Endothelial cell of umbilical vein (primary cell): Measurements from ENCODE around the gene BABAM2. TPM values are rescaled to one million over a fixed set of nuclear protein-coding genes. Genes with fewer than 3 reads are reported as not detected.

Experiments used
- BruUV-seq: library from RNA; stranded (reverse); fragments of 400-500 nt; replicated peaks from 2 replicates; lab custom pipeline; 2021; lab: Mats Ljungman, UMichigan
- CTCF ChIA-PET: fragments of 300-600, 350-600 bp; sonication (Branson Sonifier 250); formaldehyde crosslinking; loops from one replicate; lab custom pipeline; 2021; ENCODE audit warnings: antibody characterized with exemption, inconsistent platforms; lab: Charles Lee
- POLR2A ChIA-PET: fragments of 300-600, 350-600 bp; sonication (Branson Sonifier 250); formaldehyde crosslinking; loops from one replicate; lab custom pipeline; 2021; ENCODE audit warnings: antibody characterized with exemption, inconsistent platforms; lab: Charles Lee
- DNase-seq: peaks from one replicate; pipeline ENCODE4 v3.0.0-alpha.2; 2011; ENCODE audit warnings: low read depth, low spot score
- FAIRE-seq: peaks from 2 replicates; lab custom pipeline; 2011; peaks lifted over from hg19 to GRCh38; lab: Jason Lieb, UNC
- H2AFZ ChIP-seq: 2 replicates; pipeline ENCODE4 v1.6.0; 2012; ENCODE audit warnings: low read depth, low read length, control low read depth, inconsistent platforms
- H3K27ac ChIP-seq: 2 replicates; pipeline ENCODE4 v1.5.1; 2011; ENCODE audit warnings: low read depth, mild to moderate bottlenecking, control low read depth, low read length, moderate library complexity; ENCODE audit not compliant: insufficient read depth
- H3K27me3 ChIP-seq, 2 experiments: 2 replicates each; pipeline versions ENCODE4 v1.6.0 to v1.6.1; 2011; ENCODE audit warnings: low read length in 2 of 2, mixed read lengths in 1 of 2; ENCODE audit not compliant: control insufficient read depth in 2 of 2, insufficient read depth in 2 of 2
- H3K36me3 ChIP-seq, 2 experiments: 2 replicates in 1 of 2; 3 replicates in 1 of 2; pipeline ENCODE4 v1.5.1; 2011; ENCODE audit warnings: low read length in 2 of 2, mild to moderate bottlenecking in 1 of 2, moderate library complexity in 1 of 2; ENCODE audit not compliant: control insufficient read depth in 2 of 2, insufficient read depth in 2 of 2; ENCODE audit errors: extremely low read depth in 1 of 2
- H3K4me1 ChIP-seq: 3 replicates; pipeline ENCODE4 v1.5.1; 2011; ENCODE audit warnings: mild to moderate bottlenecking, low read length; ENCODE audit not compliant: control insufficient read depth, insufficient read depth; ENCODE audit errors: extremely low read depth
- H3K4me2 ChIP-seq: 2 replicates; pipeline ENCODE4 v1.6.1; 2011; ENCODE audit warnings: low read length, control low read depth, mixed read lengths; ENCODE audit not compliant: insufficient read depth
- H3K4me3 ChIP-seq, 3 experiments: fragments of 200-600 bp in 1 of 3; sonication (generic), shearing (Covaris generic) in 1 of 3; replicated peaks in 1 of 3; 2 replicates each; pipeline ENCODE4 v1.5.1; 2011 to 2016; ENCODE audit warnings: control low read depth in 3 of 3, low read length in 3 of 3, mild to moderate bottlenecking in 2 of 3, inconsistent platforms in 1 of 3, low read depth in 1 of 3, moderate library complexity in 1 of 3; ENCODE audit not compliant: insufficient read depth in 1 of 3
- H3K79me2 ChIP-seq: 2 replicates; pipeline ENCODE4 v1.6.0; 2012; ENCODE audit warnings: low read length, inconsistent platforms; ENCODE audit not compliant: control insufficient read depth, insufficient read depth
- H3K9ac ChIP-seq: replicated peaks from 2 replicates; pipeline ENCODE3; 2011; ENCODE audit warnings: low read length, control low read depth; ENCODE audit not compliant: insufficient read depth; ENCODE audit errors: extremely low read depth
- H3K9me1 ChIP-seq: replicated peaks from 3 replicates; pipeline ENCODE4 v1.6.0; 2011; ENCODE audit warnings: mild to moderate bottlenecking, low read length; ENCODE audit not compliant: control insufficient read depth, insufficient read depth; ENCODE audit errors: extremely low read depth
- H3K9me3 ChIP-seq: replicated peaks from 2 replicates; pipeline ENCODE4 v1.5.1; 2012; ENCODE audit warnings: low read length, inconsistent platforms; ENCODE audit not compliant: control insufficient read depth, insufficient read depth
- H4K20me1 ChIP-seq: replicated peaks from 2 replicates; pipeline ENCODE3; 2011; ENCODE audit warnings: mild to moderate bottlenecking, low read length; ENCODE audit not compliant: control insufficient read depth, insufficient read depth; ENCODE audit errors: extremely low read depth
- CTCF ChIP-seq, 2 donors: IDR thresholded peaks; 1 replicate in 1 of 2; 2 replicates in 1 of 2; pipeline ENCODE4 v1.5.1; 2011; ENCODE audit warnings: low read length in 2 of 2, mild to moderate bottlenecking in 2 of 2, moderate library complexity in 2 of 2, control low read depth in 1 of 2, inconsistent platforms in 1 of 2, low read depth in 1 of 2; ENCODE audit not compliant: insufficient read depth in 1 of 2; ENCODE audit errors: extremely low read depth in 1 of 2
- EZH2 ChIP-seq: IDR thresholded peaks from 2 replicates; pipeline ENCODE4 v1.6.1; 2012; ENCODE audit warnings: borderline replicate concordance, low read depth, mild to moderate bottlenecking, moderate library complexity, low read length, inconsistent platforms; ENCODE audit not compliant: severe bottlenecking
- FOS ChIP-seq: IDR thresholded peaks from 2 replicates; pipeline ENCODE4 v1.6.1; 2011; ENCODE audit warnings: mild to moderate bottlenecking, low read length, moderate library complexity, borderline replicate concordance; ENCODE audit not compliant: insufficient read depth
- GATA2 ChIP-seq: IDR thresholded peaks from 2 replicates; pipeline ENCODE4 v1.7.0; 2011; ENCODE audit warnings: low read depth, mild to moderate bottlenecking, moderate library complexity, mixed read lengths, low read length; ENCODE audit not compliant: insufficient read length, insufficient read depth
- JUN ChIP-seq: IDR thresholded peaks from 2 replicates; pipeline ENCODE4 v1.6.1; 2011; ENCODE audit warnings: borderline replicate concordance, low read depth; ENCODE audit not compliant: insufficient read length, insufficient read depth
- MAX ChIP-seq: IDR thresholded peaks from 2 replicates; pipeline ENCODE4 v1.6.1; 2011; ENCODE audit not compliant: insufficient read depth, insufficient read length
- MYC ChIP-seq: IDR thresholded peaks from one replicate; pipeline ENCODE4 v1.6.1; 2011; ENCODE audit warnings: mild to moderate bottlenecking, low read depth, low read length
- POLR2A ChIP-seq: IDR thresholded peaks from 2 replicates; pipeline ENCODE4 v1.6.1; 2012; ENCODE audit warnings: low read depth, mild to moderate bottlenecking, control low read depth, low read length
- POLR2AphosphoS5 ChIP-seq: IDR thresholded peaks from 2 replicates; pipeline ENCODE4 v1.6.1; 2012; ENCODE audit warnings: low read depth, mild to moderate bottlenecking, control low read depth, low read length, moderate library complexity; ENCODE audit not compliant: insufficient read depth
- dilution Hi-C: fragments of 300-500 bp; cut with MboI; formaldehyde crosslinking; loops from one replicate; pipeline ENCODE4 v1.15.0; 2019; ENCODE audit warnings: low sequenced_read_pairs; ENCODE audit not compliant: extremely low pct_ligation_motif_present
- intact Hi-C: fragments of 100-400 bp; cut with micrococcal nuclease; formaldehyde crosslinking; loops from one replicate; pipeline ENCODE4 v1.10.0; 2022
- polyA plus RNA-seq, 4 experiments: library from polyadenylated mRNA; depleted of rRNA in 3 of 4; stranded (reverse) in 3 of 4; unstranded in 1 of 4; fragments of >200 nt; gene quantifications; 2 replicates each; pipeline versions ENCODE4 v1.2.1 to v1.2.3, GENCODE V29; 2011 to 2012; ENCODE audit warnings: missing spikeins in 1 of 4
- total RNA-seq: library from RNA; stranded (reverse); gene quantifications from 2 replicates; pipeline ENCODE4 v1.2.3, GENCODE V29; 2021

BABAM2 gene
- total and polyA plus RNA-seq, 2 donors (not counting 3 experiments of a cell fraction or from before 2014, with no cell fraction given) = 19.9 to 27.6 TPM

- Histone ChIP-seq H3K9me3 (no peaks in the 10 kb centered on the region), H3K4me2 (no peak overlapping the region), H2AFZ (no peak overlapping the region), H3K9ac (no peak overlapping the region), H3K79me2 (no peaks in the 10 kb centered on the region), H3K27me3 (no peaks in the 10 kb centered on the region), H3K4me3 (no peak overlapping the region), H3K27ac (no peak overlapping the region), H3K36me3 (no peaks in the 10 kb centered on the region), H3K4me1 (no peaks in the 10 kb centered on the region), H3K9me1 (no peaks in the 10 kb centered on the region), H4K20me1 (no peaks in the 10 kb centered on the region)
- no TSS peak for BruUV-seq
- ChIA-PET CTCF (interaction anchor here (1.7 kb wide), 1 partner anchor 11 kb away, joined by 3 read pairs; no protein-coding TSS in a partner anchor), POLR2A (no interaction called here)
- dilution Hi-C loops = no loop called here
- no peak for FAIRE-seq
- intact Hi-C loops = no loop called here
- TF ChIP-seq POLR2AphosphoS5 = no peak
- TF ChIP-seq EZH2 = no peak
- no peak for TF ChIP-seq MAX
- TF ChIP-seq POLR2A = no peak
- no peak for TF ChIP-seq FOS
- TF ChIP-seq CTCF (IDR thresholded peaks at IDR 0.05; ENCODE audit: extremely low read depth in 1 of 2, insufficient read depth in 1 of 2, low read depth in 1 of 2, low read length in 2 of 2) = no peak
- TF ChIP-seq GATA2 = no peak
- no peak for TF ChIP-seq MYC
- no peak for TF ChIP-seq JUN
- no peak for DNase-seq
Measured at GRCh38 chr2:28322051-28322450, 431.5 kb downstream of the BABAM2 start.
